ENCODE results near the gene PRKCI. TPM values are rescaled to one million over a fixed set of nuclear protein-coding genes. Genes with fewer than 3 reads are reported as not detected.
"Not testable (repeated sequence)": the region's sequence is repeated elsewhere in the genome, so short reads cannot be mapped to it uniquely, and the experiment has no call there.

PRKCI gene
- total RNA-seq, 1 experiment from 2014 or later: 65.4 TPM

DNA sequence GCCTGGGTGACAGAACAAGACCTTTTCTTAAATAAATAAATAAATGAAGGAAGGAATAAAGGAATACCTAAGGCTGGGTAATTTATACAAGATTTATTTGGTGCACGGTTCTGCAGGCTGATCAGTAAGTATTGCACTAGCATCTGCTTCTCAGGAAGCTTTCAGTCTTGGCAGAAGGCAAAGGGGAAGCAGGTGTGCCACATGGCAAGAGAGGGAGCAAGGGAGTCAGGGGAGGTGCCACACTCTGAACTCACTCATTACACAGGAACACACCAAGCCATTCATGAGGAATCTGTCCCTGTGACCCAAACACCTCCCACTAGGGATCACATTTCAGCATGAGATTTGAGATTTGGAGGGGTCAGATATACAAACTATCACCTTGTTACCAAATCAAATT is 56.4 kb downstream of the PRKCI start:
- no peak for DNase-seq (ENCODE audit: low spot score)

DNA sequence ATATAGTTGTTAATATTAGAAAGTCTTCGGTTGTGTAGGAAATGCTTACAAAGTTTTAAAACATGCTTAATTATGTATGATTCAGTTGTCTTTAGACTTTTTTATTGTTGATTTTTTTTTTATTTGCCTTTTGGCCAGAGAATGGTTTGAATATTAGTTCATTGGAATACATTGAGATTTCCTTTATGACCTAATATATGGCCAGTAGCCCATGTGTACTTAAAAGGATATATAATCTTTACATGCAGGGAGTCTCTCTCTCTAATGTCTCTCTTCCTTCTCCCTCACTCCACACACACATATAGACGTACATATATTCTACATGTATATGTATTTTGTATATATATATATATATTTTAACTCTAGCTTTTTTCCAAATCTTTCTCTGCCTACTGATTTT is 68.0 kb downstream of the PRKCI start:
- DNase-seq (ENCODE audit: low spot score): no peak

DNA sequence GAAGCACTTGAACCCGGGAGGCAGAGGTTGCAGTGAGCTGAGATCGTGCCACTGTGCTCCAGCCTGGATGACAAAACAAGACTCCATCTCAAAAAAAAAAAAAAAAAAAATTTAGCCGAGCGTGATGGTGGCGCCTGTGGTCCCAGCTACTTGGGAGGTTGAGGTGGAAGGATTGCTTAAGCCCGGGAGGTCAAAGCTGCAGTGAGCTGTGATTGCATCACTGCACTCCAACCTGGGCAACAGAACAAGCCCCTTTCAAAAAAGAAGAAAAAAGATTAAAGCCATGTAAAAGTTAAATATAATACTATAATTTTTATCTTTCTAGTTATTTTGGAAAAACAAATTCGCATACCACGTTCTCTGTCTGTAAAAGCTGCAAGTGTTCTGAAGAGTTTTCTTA is 73.4 kb downstream of the PRKCI start:
- no peak for DNase-seq (ENCODE audit: low spot score)

DNA sequence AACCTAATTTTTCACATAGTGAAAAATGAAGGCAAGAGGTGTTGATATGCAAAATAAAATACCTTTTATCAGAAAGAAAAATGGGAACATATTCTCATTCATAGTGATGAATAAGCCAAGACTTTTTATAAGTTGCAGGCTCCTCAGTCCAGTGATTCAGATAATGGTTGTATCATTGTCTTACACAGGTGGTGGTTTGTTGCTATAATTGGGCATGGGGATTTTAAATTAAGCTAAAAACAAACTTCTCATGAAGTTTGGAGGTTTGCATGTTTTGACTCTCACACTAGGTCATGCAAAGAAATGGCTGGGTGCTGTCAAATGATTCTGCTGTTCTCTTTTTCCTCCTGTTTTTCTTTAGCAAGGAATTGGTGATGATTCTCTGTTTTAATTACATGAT is 74.5 kb downstream of the PRKCI start:
- DNase-seq (ENCODE audit: low spot score): no peak

DNA sequence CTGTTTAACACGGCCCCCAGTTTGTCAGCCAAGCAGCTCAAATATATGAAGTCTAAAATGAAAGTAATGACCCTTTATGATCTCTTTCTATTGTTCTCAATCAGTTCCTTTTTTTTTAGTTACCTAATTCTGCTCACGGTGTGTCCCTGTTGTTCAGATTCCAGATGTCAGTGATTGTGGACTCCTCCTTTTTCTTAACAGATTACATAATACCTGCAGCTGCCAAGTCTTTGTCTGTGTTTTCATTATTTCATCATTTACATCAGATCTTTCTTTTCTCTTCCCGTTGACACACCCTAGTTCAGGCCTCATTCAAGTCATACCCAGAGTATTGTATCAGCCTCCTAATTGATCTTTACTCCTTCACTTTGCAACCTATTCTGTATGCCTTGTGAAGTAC is 79.2 kb downstream of the PRKCI start:
- no peak for DNase-seq (ENCODE audit: low spot score)

DNA sequence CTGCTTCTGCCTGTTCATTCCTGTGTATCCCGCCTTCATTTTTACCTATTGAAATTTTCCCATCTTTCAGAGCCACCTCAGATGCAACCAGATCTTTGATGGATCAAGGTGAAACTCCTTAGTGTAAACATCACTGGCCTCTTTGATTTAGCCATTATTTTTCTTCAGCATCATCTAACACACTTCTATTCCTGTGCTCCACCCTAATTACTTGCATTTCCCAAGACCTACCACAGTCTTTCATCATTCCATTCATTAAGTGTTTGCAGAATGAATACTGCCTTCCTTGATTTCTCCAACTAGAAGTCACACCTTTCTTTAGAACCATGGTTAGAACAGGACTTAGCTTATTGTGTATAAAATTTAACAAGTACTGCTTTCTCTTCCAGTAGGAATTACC is 79.8 kb downstream of the PRKCI start:
- DNase-seq (ENCODE audit: low spot score): no peak

DNA sequence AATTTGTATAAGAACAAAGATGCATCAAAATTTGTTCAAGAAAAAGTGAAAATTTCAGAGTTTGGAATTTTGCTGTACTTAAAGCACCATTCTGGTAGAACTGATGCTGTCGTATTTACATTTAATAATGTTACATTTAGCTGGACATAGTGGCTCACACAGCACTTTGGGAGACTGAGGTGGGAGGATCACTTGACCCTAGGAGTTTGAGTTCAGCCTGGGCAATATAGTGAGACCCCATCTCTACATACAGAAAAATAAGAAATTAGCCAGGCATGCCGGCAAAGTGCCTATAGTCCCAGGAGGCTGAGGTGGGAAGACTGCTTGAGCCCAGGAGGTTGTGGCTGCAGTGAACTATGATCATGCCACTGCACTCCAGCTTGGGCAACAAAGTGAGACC is 83.8 kb downstream of the PRKCI start:
- DNase-seq (ENCODE audit: low spot score): no peak

DNA sequence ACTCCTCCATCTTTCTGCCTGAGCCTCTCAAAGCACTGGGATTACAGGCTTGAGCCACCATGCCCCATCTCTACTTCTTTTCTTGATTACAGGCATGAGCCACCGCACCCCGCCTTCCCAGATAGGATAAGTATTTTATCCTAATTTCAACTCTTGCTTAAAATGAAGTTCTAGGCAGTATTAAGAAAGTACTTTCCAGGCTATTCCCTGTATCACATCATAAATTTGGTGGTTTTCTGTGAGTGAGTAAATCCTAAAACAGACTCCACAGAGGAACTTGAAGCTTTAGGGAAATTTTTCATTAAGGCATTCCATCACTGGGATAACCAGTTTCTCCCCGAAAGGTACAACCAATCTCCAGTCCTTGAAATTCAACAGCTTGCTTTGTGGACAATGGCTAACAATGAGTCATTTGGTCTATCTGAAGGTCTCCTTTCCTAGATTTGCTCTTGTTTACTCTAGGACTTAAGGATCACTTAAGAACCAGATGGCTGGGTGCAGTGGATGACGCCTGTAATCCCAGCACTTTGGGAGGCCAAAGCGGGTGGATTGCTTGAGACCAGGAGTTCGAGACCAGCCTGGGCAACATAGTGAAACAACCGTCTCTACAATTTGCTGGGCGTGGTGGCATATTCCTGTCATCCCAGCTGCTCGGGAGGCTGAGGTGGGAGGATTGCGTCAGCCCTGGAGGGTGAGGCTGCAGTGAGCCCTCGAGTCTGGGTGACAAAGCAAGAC is 85.6 kb downstream of the PRKCI start:
- peak; percentile 53 for DNase-seq (ENCODE audit: low spot score)

DNA sequence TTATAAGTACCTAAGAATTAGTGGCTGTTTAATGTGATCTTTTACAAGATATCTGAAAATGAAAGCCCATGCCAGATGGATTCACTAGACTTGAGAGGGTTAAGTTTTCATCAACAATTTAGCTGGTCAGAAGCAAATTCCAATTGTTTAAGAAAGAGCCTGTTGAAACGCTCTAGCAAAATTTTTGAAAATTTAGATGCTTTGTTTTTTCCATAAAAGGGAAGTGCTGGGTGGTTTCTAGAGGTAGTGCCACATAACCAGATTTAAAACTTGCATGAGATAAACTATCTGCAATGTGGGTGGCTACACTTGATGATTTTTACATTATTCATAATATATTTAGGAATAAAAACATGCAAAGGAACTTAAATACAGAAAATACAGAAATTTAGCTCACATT is 86.8 kb downstream of the PRKCI start:
- DNase-seq (ENCODE audit: low spot score): no peak

DNA sequence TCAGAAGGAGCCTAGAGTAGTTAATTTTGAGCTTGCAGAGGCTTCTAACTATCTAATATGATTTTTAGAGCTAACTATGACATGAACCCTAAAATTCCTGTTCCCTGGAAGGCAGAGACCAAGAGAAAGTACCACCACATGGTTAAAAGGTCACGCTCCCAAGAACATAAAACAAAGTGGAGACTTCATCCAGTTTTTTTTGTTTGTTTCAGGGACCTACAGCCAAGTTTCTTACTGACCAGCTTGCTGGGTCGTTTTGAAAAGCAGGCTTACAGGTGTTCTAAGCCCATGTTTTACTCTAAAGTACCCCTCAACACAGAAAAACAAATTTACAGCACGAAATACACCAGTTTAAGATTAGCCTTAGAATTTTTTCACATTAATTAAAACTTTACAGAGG is 95.7 kb downstream of the PRKCI start:
- DNase-seq (ENCODE audit: low spot score): no peak

DNA sequence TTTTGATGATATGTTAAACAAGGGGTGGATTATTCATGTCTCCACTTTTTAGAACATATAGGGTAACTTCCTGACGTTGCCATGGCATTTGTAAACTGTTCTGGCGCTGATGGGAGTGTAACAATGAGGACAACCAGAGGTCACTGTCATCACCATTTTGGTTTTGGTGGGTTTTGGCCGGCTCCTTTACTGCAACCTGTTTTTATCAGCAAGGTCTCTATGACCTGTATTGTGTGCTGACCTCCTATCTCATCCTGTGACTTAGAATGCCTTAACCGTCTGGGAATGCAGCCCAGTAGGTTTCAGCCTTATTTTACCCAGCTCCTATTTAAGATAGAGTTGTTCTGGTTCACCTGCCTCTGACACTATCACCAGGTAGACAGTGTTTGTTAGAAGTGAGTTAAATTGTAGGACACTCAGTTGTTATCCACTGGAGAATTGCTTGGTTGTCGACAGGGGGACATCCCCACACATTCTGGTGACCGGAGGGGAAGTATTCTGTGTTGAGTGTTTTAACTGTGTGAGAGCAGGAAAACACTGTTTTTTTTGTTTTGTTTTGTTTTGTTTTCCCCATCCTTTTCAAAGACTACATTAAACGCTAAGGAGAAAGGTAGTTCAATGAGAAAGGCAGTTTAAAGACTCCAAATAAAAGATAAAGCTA is 98.4 kb downstream of the PRKCI start:
- no peak for DNase-seq (ENCODE audit: low spot score)

DNA sequence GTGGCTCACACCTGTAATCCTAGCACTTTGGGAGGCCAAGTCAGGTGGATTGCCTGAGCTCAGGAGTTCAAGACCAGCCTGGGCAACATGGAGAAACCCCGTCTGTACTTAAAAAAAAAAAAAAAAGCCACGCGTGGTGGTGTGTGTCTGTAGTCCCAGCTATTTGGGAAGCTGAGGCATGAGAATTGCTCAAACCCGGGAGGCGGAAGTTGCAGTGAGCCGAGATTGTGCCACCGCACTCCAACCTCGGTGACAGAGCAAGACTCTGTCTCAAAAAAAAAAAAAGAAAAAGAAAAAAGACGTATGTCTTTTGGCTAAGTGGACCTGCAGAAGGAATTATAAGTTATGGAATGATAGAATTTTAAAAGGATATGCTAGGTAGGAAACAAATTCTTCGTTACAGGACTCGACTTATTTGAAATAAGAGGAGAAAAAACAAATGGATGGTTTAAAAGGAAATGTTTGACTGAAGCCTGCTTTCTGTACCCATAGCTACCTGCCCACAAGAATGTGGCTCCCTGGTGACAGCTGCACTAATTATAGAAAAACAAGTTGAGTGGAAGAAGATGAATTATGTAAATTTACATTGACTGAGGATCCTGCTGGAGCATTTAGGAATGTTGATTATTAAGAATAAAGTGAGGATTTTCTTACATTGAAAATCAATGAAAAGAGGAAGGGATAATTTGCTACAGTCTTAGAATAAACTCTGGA is 99.3 kb downstream of the PRKCI start:
- peak; percentile 26 for DNase-seq (ENCODE audit: low spot score)

DNA sequence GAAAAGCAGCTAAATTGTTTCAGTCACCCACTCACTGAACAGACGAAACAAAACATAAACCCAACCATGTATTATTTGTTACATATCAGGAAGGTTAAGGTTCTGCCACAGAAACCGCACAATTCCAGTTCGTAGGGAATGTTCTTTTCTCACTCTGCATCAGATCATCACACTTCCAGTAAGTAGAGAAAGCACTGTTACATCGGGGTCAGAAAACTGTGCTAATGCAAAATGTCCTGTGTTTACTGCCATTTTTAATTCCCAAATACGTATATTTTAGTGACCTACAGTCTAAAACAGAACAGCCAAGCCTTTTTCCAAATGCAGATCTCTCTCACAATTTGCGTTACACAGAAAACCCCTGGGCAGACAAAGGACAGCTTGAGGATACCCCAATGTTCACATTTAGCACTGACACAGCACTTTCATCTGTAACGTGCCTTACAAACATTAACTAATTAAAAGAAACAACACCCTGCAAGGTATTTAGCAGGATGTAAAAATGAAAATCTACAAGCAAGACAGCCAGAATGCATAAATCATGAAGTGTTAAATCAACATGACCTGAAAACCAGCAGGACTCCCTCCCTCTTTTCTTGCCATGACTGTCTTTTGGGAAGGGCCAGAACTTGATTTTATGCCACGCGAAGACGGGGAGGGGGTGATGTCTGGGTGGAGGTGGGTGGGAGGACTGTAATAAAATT is 100.5 kb downstream of the PRKCI start:
- peak; percentile 42 for DNase-seq (ENCODE audit: low spot score)

DNA sequence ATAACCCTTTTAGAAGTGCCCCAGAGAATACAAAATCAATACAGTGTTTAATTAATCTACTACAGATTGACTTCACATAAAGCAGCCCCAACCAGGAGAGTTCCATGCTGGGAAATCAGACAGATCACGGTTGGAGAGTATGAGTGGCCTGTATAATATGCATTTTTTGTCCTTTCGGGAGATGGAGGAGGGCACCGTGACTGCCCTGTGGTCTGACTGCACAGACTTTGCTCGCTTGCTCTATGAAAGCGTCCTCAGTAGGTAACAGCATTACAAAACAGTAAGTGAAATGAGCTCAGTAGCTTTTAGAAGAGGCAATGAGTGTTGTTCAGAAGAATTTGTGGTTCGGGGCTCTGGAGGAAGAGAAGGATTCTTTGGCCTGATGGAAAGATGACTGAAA is 101.1 kb downstream of the PRKCI start:
- DNase-seq (ENCODE audit: low spot score): peak; percentile 28

DNA sequence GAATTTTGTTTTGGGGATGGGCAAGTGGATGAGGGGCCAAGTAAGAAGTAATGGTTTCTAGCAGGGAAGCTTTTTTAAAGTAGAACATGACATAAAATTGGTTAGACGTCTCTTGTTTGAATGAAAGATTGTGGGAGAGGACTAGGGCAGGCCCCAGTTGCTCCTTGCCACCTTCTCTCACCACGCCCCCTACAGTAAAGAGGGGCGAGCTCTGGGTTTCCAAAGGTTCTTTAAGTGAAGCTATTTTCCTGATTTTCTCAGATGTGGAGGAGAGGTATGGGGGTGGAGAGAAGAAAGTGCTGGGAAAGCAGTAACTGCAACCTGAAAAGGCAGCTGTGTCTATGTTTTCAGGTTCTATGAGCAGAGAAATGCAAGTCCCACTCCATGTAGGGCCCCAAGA is 102.7 kb downstream of the PRKCI start:
- no peak for DNase-seq (ENCODE audit: low spot score)

DNA sequence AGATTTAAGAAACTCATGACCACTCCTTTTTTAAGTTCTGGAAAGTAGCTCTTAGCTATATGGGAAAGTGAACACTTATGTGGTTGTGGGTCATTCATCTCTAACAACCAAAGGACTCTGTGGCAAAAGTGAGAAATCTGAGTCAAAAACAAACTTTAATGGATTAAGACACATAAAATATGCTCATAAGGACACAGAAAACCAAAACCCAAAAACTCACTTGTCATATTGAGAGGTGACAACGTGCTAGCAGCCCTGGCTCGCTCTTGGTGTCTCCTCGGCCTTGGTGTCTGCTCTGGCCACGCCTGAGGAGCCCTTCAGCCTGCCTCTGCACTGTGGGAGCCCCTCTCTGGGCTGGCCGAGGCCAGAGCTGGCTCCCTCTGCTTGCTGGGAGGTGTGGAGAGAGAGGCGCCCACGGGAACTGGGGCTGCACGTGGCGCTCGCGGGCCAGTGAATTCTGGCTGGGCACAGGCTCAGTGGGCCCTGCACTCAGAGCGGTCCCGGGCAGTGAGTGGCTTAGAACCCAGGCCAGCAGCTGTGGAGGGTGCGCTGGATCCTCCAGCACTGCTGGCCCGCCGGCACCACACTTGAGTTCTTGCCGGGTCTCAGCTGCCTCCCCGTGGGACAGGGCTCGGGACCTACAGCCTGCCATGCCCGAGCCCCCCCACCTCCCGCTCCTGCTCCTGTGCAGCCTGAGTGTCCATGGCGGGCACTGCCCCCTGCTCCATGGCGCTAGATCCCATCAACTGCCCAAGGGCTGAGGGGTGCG is 105.0 kb downstream of the PRKCI start:
- DNase-seq (ENCODE audit: low spot score): no peak

DNA sequence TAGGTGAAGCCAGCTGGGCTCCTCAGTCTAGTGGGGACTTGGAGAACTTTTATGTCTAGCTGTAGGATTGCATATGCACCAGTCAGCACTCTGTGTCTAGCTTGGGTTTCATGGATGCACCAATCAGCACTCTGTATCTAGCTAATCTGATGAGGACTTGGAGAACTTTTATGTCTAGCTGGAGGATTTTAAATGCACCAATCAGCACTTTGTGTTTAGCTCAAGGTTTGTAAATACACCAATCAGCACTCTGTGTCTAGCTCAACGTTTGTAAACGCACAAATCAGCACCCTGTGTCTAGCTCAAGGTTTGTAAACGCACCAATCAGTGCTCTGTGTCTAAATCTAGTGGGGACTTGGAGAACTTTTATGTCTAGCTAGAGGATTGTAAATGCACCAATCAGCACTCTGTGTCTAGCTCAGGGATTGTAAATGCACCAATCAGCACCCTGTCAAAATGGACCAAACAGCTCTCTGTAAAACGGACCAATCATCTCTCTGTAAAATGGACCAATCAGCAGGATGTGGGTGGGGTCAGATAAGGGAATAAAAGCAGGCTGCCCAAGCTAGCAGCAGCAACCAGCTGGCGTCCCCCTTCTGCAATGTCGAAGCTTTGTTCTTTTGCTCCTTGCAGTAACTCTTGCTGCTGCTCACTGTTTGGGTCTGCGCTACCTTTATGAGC is 105.8 kb downstream of the PRKCI start:
- not testable (repeated sequence) for DNase-seq (ENCODE audit: low spot score)

DNA sequence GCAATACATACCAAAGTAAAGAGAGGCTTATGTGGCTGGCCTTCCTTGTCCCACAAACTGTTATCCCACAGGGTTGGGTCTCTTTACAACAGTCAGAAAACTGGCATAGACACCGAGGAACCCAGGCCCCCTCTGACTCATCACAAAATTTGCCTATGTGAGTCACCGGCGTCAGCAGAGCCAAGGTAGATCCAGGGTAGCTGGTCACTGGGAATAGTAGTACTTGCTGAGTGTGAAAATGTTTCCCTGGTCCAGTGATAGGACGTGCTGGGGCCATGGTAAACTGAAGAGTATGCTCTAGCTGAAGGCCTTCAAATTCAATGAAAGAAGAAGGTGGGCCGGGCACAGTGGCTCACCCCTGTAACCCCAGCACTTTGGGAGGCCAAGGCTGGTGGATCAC is 108.1 kb downstream of the PRKCI start:
- peak; percentile 76 for DNase-seq (ENCODE audit: low spot score)

DNA sequence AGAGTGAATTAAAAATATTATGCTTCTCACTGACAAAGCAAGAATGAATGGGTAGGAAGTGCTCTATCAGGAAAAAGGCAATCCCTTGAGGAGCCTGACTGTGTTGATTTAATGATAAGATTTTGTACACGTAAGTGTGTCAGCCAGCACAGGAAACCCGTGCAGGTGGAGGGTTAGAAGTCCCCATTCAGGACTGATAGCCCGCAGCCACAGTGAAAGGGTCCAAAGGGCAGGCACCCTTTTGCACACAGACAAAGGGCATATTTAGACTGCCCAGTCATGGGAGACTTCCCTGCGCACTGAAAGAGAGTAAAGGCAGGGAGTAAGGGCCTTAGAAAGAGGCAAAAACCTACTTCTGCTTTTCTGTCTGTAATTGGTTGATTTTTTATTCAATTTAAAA is 108.9 kb downstream of the PRKCI start:
- no peak for DNase-seq (ENCODE audit: low spot score)

DNA sequence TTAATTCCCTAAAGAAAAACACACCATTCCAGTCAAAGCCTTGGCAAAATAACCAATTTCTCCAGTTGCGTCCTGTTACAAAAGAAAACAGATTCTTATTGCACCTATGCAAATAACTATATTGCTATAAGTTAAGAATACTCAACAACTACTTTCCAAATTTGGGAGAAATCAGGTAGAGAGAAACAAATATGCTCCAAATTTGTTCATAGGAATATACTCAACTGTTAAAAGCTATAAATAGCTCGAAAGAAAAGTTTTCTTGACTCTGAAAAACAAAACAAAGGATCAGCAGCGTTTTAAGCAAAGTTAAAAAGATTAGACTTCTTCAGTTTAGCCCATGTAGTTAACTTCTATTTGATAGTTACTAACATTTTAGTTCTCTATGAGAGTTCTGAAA is 115.2 kb downstream of the PRKCI start:
- DNase-seq (ENCODE audit: low spot score): no peak

DNA sequence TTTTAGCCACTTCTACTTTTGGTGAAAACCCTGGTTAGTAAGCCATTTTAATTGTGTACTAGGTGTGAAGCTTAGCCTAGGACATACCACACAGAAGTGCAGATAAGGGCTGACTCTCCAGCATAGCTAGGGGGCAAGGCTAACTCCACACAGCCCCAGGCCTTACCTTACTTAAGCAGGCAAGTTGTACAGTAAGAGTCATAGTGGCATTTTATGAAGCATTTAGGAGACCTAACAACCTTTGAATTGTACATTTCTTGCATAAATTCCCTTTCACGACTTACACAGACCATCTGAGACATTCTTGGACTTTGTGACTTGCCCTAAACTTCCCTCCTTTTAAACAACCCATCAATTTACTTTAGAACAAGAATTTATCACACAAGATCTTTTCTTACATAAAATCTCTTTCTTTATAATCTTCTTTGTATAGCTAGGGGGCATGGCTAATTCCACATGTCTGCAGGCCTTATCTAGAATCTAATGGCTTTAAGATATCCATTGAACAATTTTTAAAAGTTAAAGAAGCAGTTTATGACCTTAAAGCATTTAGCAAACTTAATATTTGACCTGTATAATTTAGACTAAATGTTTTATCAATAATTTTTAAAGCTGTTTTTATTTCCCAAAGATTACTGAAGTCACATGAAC is 116.6 kb downstream of the PRKCI start:
- no peak for DNase-seq (ENCODE audit: low spot score)
